Chondrocyte (in vitro differentiated cells): ENCODE results near the gene CDCA7. TPM values are rescaled to one million over a fixed set of nuclear protein-coding genes. Genes with fewer than 3 reads are reported as not detected.

Experiments used
- DNase-seq: peaks from one replicate; pipeline ENCODE4 v3.0.0; 2021; ENCODE audit warnings: mixed read lengths, low spot score
- H3K27ac Mint-ChIP-seq: one replicate; pipeline ENCODE4 v1.8.0; 2021; ENCODE audit warnings: mild to moderate bottlenecking, moderate library complexity, mixed read lengths; ENCODE audit not compliant: unreplicated experiment
- H3K27me3 Mint-ChIP-seq: 2 replicates; pipeline ENCODE4 v1.8.0; 2021; ENCODE audit warnings: low read depth, mixed read lengths
- H3K36me3 Mint-ChIP-seq: 2 replicates; pipeline ENCODE4 v1.8.0; 2021; ENCODE audit warnings: low read depth, mixed read lengths
- H3K4me1 Mint-ChIP-seq: 2 replicates; pipeline ENCODE4 v1.8.0; 2021; ENCODE audit warnings: low read depth, mild to moderate bottlenecking, mixed read lengths
- H3K4me3 Mint-ChIP-seq: one replicate; pipeline ENCODE4 v1.8.0; 2021; ENCODE audit warnings: mild to moderate bottlenecking, moderate library complexity, mixed read lengths; ENCODE audit not compliant: unreplicated experiment
- H3K9me3 Mint-ChIP-seq: 2 replicates; pipeline ENCODE4 v1.8.0; 2021; ENCODE audit warnings: low read depth, mixed read lengths
- CTCF ChIP-seq: fragments of 200-600 bp; sonication (generic); IDR thresholded peaks from 2 replicates; pipeline ENCODE4 v1.5.0; 2021; ENCODE audit warnings: antibody characterized with exemption, mild to moderate bottlenecking, moderate library complexity
- total RNA-seq: library from RNA; stranded (reverse); gene quantifications from 3 replicates; pipeline ENCODE4 v1.2.1, GENCODE V29; 2021

The CDCA7 gene
- total RNA-seq, 1 donor from 2014 or later = 5.4 TPM

- Mint-ChIP-seq H3K9me3 (no peaks in the 10 kb centered on the region), H3K27ac (no peak overlapping the region), H3K4me1 (peaks cover 15% of the 10 kb centered on the region), H3K27me3 (peaks cover under 1% of the 10 kb centered on the region), H3K36me3 (peaks cover 2% of the 10 kb centered on the region), H3K4me3 (no peak overlapping the region)
- TF ChIP-seq CTCF = no peak
- DNase-seq = no peak
Observed at GRCh38 chr2:173358616-173359015, 3.9 kb downstream of the CDCA7 start.

GRCh38 chr2:173359231-173359630 lies 4.6 kb downstream of the CDCA7 start:
- Mint-ChIP-seq H3K9me3 (no peaks in the 10 kb centered on the region), H3K4me1 (peaks cover 11% of the 10 kb centered on the region), H3K27ac (no peak overlapping the region), H3K36me3 (peaks cover 4% of the 10 kb centered on the region), H3K27me3 (no peaks in the 10 kb centered on the region), H3K4me3 (no peak overlapping the region)
- no peak for TF ChIP-seq CTCF
- no peak for DNase-seq

GRCh38 chr2:173370198-173370597 lies 15.5 kb downstream of the CDCA7 start:
- H3K9me3 Mint-ChIP-seq = no peaks in the 10 kb centered on the region
- no peak overlapping the region for H3K27ac Mint-ChIP-seq
- TF ChIP-seq CTCF = no peak
- peaks cover 2% of the 10 kb centered on the region for H3K36me3 Mint-ChIP-seq
- H3K4me3 Mint-ChIP-seq = no peak overlapping the region
- no peak for DNase-seq
- H3K4me1 Mint-ChIP-seq = no peaks in the 10 kb centered on the region
- no peaks in the 10 kb centered on the region for H3K27me3 Mint-ChIP-seq

- H3K4me1 Mint-ChIP-seq = no peaks in the 10 kb centered on the region
- DNase-seq = no peak
- no peaks in the 10 kb centered on the region for H3K27me3 Mint-ChIP-seq
- H3K4me3 Mint-ChIP-seq = no peak overlapping the region
- H3K9me3 Mint-ChIP-seq = no peaks in the 10 kb centered on the region
- no peak overlapping the region for H3K27ac Mint-ChIP-seq
- no peak for TF ChIP-seq CTCF
- H3K36me3 Mint-ChIP-seq = no peaks in the 10 kb centered on the region
Observed at GRCh38 chr2:173371023-173371422, 16.4 kb downstream of the CDCA7 start.

- no peak for DNase-seq
- TF ChIP-seq CTCF = no peak
- H3K27me3 Mint-ChIP-seq = no peaks in the 10 kb centered on the region
- no peaks in the 10 kb centered on the region for H3K36me3 Mint-ChIP-seq
- H3K27ac Mint-ChIP-seq = no peak overlapping the region
- no peak overlapping the region for H3K4me3 Mint-ChIP-seq
- no peaks in the 10 kb centered on the region for H3K4me1 Mint-ChIP-seq
- H3K9me3 Mint-ChIP-seq = no peaks in the 10 kb centered on the region
Observed at GRCh38 chr2:173373290-173373689, 18.6 kb downstream of the CDCA7 start.
